Keratinocyte (primary cell): ENCODE results near the gene SLC22A3. TPM values are rescaled to one million over a fixed set of nuclear protein-coding genes. Genes with fewer than 3 reads are reported as not detected.

Experiments used
- DNase-seq: peaks from one replicate; pipeline ENCODE4 v3.0.0-alpha.2; 2011; ENCODE audit warnings: low read depth, missing footprints, low spot score
- FAIRE-seq: peaks from 2 replicates; lab custom pipeline; 2011; peaks lifted over from hg19 to GRCh38; lab: Jason Lieb, UNC
- H2AFZ ChIP-seq: 2 replicates; pipeline ENCODE4 v1.6.0; 2012; ENCODE audit warnings: low read length, control low read depth, inconsistent platforms; ENCODE audit not compliant: control insufficient read depth
- H3K27ac ChIP-seq: 2 replicates; pipeline ENCODE4 v1.5.1; 2011; ENCODE audit warnings: low read length; ENCODE audit not compliant: control insufficient read depth, insufficient read depth
- H3K27me3 ChIP-seq: 3 replicates; pipeline ENCODE4 v1.6.0; 2011; ENCODE audit warnings: low read length; ENCODE audit not compliant: control insufficient read depth, insufficient read depth; ENCODE audit errors: extremely low read depth
- H3K36me3 ChIP-seq, 2 experiments: 2 replicates in 1 of 2; 3 replicates in 1 of 2; pipeline ENCODE4 v1.5.1; 2011; ENCODE audit warnings: low read length in 2 of 2, mild to moderate bottlenecking in 1 of 2; ENCODE audit not compliant: control insufficient read depth in 2 of 2, insufficient read depth in 2 of 2; ENCODE audit errors: extremely low read depth in 1 of 2
- H3K4me1 ChIP-seq: 3 replicates; pipeline ENCODE4 v1.5.1; 2011; ENCODE audit warnings: low read length; ENCODE audit not compliant: control insufficient read depth, insufficient read depth; ENCODE audit errors: extremely low read depth
- H3K4me2 ChIP-seq: 3 replicates; pipeline ENCODE4 v1.6.0; 2011; ENCODE audit warnings: low read depth, low read length; ENCODE audit not compliant: control insufficient read depth, insufficient read depth; ENCODE audit errors: extremely low read depth
- H3K4me3 ChIP-seq, 3 experiments: fragments of 200-600 bp in 1 of 3; sonication (generic) in 1 of 3; 2 replicates in 2 of 3; 3 replicates in 1 of 3; pipeline ENCODE4 v1.5.1; 2011 to 2016; ENCODE audit warnings: low read length in 3 of 3, mild to moderate bottlenecking in 3 of 3, control low read depth in 2 of 3, inconsistent platforms in 1 of 3, low read depth in 1 of 3, mixed read lengths in 1 of 3, mixed run types in 1 of 3, moderate library complexity in 1 of 3; ENCODE audit not compliant: control insufficient read depth in 2 of 3, insufficient read depth in 2 of 3; ENCODE audit errors: extremely low read depth in 1 of 3
- H3K79me2 ChIP-seq: 2 replicates; pipeline ENCODE4 v1.6.0; 2012; ENCODE audit warnings: low read length; ENCODE audit not compliant: control insufficient read depth, insufficient read depth
- H3K9ac ChIP-seq: 3 replicates; pipeline ENCODE4 v1.6.0; 2011; ENCODE audit warnings: low read length; ENCODE audit not compliant: control insufficient read depth, insufficient read depth; ENCODE audit errors: extremely low read depth
- H3K9me1 ChIP-seq: 3 replicates; pipeline ENCODE4 v1.6.0; 2011; ENCODE audit warnings: low read length; ENCODE audit not compliant: control insufficient read depth, insufficient read depth; ENCODE audit errors: extremely low read depth
- H3K9me3 ChIP-seq: 2 replicates; pipeline ENCODE4 v1.5.1; 2012; ENCODE audit warnings: low read depth, low read length; ENCODE audit not compliant: control insufficient read depth
- H4K20me1 ChIP-seq: 3 replicates; pipeline ENCODE4 v1.6.0; 2011; ENCODE audit warnings: low read length; ENCODE audit not compliant: control insufficient read depth, insufficient read depth; ENCODE audit errors: extremely low read depth
- CTCF ChIP-seq, 3 experiments: IDR thresholded peaks in 1 of 3; conservative IDR thresholded peaks in 1 of 3; optimal IDR thresholded peaks in 1 of 3; 2 replicates in 2 of 3; 3 replicates in 1 of 3; pipeline versions ENCODE3 to v1.5.1; 2011; ENCODE audit warnings: low read length in 3 of 3, mild to moderate bottlenecking in 3 of 3, moderate library complexity in 2 of 3, control low read depth in 1 of 3, inconsistent platforms in 1 of 3; ENCODE audit not compliant: insufficient read depth in 2 of 3; ENCODE audit errors: extremely low read depth in 1 of 3
- EZH2 ChIP-seq: IDR thresholded peaks from one replicate; pipeline ENCODE4 v1.6.1; 2012; ENCODE audit warnings: inconsistent platforms, mild to moderate bottlenecking, low read length, moderate library complexity
- dilution Hi-C: fragments of 300-500 bp; cut with MboI; formaldehyde crosslinking; loops from one replicate; pipeline ENCODE4 v1.7.0; 2020; ENCODE audit warnings: low sequenced_read_pairs; ENCODE audit not compliant: extremely low pct_ligation_motif_present
- polyA plus RNA-seq, 5 experiments: library from polyadenylated mRNA; depleted of rRNA in 3 of 5; stranded (reverse) in 3 of 5; stranded (forward) in 1 of 5; unstranded in 1 of 5; fragments of >200 nt; gene quantifications; 1 replicate in 1 of 5; 2 replicates in 3 of 5; 3 replicates in 1 of 5; pipeline versions ENCODE4 v1.2.1 to v1.2.3, GENCODE V29; 2011 to 2012; ENCODE audit warnings: missing spikeins in 2 of 5, low read depth in 1 of 5, low replicate concordance in 1 of 5

Gene SLC22A3
- polyA plus RNA-seq, 1 donor (not counting 4 experiments of a cell fraction or from before 2014, with no cell fraction given): 1.8 TPM

GRCh38 chr6:160315310-160315709 lies 32.9 kb upstream of the SLC22A3 start:
- peak overlapping the region; percentile 28 for H3K27ac ChIP-seq
- dilution Hi-C loops: no loop called here
- DNase-seq: no peak

GRCh38 chr6:160316261-160316660 lies 31.9 kb upstream of the SLC22A3 start:
- Histone ChIP-seq H3K9me1 (no peaks in the 10 kb centered on the region), H3K27ac (no peak overlapping the region), H4K20me1 (no peaks in the 10 kb centered on the region), H3K4me2 (no peak overlapping the region), H3K79me2 (no peaks in the 10 kb centered on the region), H2AFZ (no peak overlapping the region), H3K9me3 (no peaks in the 10 kb centered on the region), H3K4me3 (no peak overlapping the region), H3K4me1 (peaks cover 7% of the 10 kb centered on the region), H3K27me3 (no peaks in the 10 kb centered on the region), H3K36me3 (no peaks in the 10 kb centered on the region), H3K9ac (no peak overlapping the region)
- no peak for TF ChIP-seq EZH2
- no peak for TF ChIP-seq CTCF (optimal IDR thresholded peaks at IDR 0.05 in 1 of 3, IDR thresholded peaks at IDR 0.05 in 1 of 3, conservative IDR thresholded peaks at IDR 0.05 in 1 of 3; ENCODE audit: extremely low read depth in 1 of 3, insufficient read depth in 2 of 3, low read length in 3 of 3)
- FAIRE-seq (no peak), DNase-seq (no peak)
- dilution Hi-C loops: no loop called here

More at GRCh38 chr6:160315310-160315709, 32.9 kb upstream of the SLC22A3 start:
- H3K4me3 ChIP-seq: no peak overlapping the region
- H3K9me1 ChIP-seq: no peaks in the 10 kb centered on the region
- H4K20me1 ChIP-seq: no peaks in the 10 kb centered on the region
- TF ChIP-seq EZH2 (no peak), CTCF (optimal IDR thresholded peaks at IDR 0.05 in 1 of 3, IDR thresholded peaks at IDR 0.05 in 1 of 3, conservative IDR thresholded peaks at IDR 0.05 in 1 of 3; ENCODE audit: extremely low read depth in 1 of 3, insufficient read depth in 2 of 3, low read length in 3 of 3) (no peak)
- H3K27me3 ChIP-seq: no peaks in the 10 kb centered on the region
- H3K79me2 ChIP-seq: no peaks in the 10 kb centered on the region
- no peak for FAIRE-seq
- H2AFZ ChIP-seq: no peak overlapping the region
- no peak overlapping the region for H3K9ac ChIP-seq
- peak overlapping the region; percentile 18 for H3K4me2 ChIP-seq
- no peaks in the 10 kb centered on the region for H3K36me3 ChIP-seq
- peaks cover 7% of the 10 kb centered on the region for H3K4me1 ChIP-seq
- H3K9me3 ChIP-seq: no peaks in the 10 kb centered on the region
